VCaP (cell line): ENCODE results near the gene UBR1.

Experiments
- H3K27ac ChIP-seq: fragments of 450-650 bp; 2 replicates; pipeline ENCODE4 v1.5.1; 2017
- CTCF ChIP-seq: fragments of 450-650 bp; conservative IDR thresholded peaks from 2 replicates; pipeline ENCODE4 v1.5.1; 2017; ENCODE audit warnings: mild to moderate bottlenecking, moderate library complexity

The UBR1 gene

DNA sequence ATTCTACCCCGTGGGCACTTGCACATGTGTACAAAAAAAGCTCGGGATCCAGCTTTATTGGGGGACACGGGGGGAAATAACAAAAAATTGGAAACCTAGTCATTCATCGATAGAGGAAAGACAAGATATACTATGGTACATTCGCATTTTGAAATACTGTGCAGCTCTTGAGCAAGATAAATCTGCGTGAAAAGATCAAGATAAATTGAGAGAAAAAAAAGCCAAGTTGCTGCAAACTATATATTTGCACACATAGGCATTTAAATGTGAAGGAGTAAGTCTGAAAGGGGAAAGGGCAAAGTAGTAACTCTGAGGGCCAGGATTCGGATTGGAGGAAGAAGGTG, 620 bp upstream of the UBR1 start:
- H3K27ac ChIP-seq, result peak overlapping the region; percentile 83
- no peak for TF ChIP-seq CTCF

DNA sequence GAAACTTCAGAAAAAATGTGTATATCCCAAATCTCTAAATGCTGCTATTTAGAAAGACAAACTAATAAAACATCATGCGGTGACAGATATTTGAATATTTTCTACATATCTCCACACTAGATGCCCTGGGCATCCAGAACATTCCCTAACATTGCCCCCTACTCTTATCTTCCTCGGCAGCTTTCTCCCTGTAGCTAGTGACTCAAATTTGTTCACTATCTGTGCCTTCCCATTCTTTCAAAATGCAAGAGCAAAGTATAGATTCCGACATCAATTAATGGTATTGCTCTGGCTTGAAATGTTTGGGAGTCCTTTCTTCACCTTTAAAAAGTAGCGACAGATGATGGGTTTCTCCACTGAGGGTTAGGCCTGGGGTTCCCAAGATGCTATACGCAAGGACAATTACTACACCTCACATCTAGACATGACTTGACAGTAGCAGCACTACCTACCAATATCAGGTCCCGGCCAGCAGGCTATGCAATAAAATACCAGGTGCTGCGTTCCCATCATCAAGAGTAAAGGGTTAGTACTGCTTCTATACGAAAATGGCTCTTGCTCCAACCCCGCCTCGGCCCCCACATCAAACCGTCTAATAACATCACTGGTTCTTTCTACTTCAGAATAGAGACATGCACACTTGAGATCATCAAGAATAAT, 631 bp downstream of the UBR1 start:
- TF ChIP-seq CTCF, result no peak
- H3K27ac ChIP-seq, result peak overlapping the region; percentile 83

DNA sequence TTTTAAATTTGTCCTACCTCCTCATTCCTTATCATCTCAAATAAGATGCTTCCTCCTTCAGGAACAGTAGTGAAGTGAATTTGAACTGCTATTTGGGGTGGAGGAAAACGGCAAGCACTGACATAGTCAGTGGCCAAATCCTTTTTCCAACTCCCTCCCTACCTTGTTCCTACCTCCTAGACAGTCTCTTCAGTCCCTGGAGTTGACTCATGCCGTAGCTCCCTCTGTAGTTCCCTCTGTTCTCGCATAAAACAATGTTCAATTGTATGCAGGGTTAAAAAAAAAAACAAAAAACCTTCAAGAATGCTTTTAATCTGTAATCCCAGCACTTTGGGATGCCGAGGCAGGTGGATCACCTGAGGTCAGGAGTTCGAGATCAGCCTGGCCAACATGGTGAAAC, 1.4 kb downstream of the UBR1 start:
- TF ChIP-seq CTCF, result no peak
- H3K27ac ChIP-seq, result peak overlapping the region; percentile 83; the same call in 1 of the 2 replicates

DNA sequence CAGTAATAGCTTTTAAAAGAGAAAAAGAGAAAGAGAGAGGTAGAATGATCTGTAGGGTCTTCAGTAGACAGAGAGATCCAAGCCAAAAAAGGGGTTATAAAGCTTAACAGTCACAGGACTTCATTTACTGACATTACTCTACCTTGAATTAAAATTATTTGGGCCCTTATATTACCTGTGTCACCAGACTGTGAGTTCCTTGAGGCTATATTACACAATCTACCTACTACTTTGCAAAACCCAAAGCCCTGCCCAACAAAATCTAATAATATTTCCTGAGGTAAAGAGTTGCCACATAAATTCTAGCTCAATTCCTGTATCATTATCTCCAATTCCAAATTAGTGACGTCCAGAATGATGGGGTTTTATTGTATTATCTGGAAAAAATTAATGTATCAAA, 1.9 kb downstream of the UBR1 start:
- no peak for TF ChIP-seq CTCF
- H3K27ac ChIP-seq, result peak overlapping the region; percentile 83; the same call in 1 of the 2 replicates

GRCh38 chr15:43102187-43102586, 3.7 kb downstream of the UBR1 start:
- no peak for TF ChIP-seq CTCF
- no peak overlapping the region for H3K27ac ChIP-seq

GRCh38 chr15:43100971-43101370, 4.9 kb downstream of the UBR1 start:
- H3K27ac ChIP-seq, result no peak overlapping the region
- TF ChIP-seq CTCF, result no peak

DNA sequence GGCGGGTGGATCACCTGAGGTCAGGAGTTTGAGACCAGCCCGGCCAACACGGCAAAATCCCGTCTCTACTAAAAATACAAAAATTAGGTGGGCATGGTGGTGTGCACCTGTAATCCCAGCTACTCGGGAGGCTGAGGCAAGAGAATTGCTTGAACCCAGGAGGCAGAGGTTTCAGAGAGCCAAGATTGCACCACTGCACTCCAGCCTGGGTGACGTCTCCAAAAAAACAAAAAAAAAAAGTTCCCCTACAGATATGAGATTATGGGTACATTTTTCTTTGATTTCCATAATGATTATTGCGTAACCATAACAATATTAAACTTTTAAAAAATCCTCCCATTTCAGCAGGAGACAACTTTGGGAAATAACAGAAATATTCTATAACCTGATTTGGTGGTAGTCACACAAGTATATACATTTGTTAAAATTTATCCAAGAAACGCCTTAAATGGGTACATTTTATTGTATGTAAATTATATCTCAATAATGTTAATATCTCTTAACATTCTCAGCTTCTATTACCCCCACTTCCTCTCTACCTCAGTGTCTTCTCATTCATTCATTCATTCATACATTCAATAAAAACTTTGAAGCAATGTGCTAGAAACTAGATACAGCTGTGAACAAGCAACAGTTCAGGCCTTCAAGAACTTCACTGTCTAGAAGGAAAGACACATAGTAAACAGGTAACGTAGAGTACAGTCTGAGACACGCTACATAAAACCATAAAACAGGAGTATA, 6.6 kb downstream of the UBR1 start:
- no peak overlapping the region for H3K27ac ChIP-seq
- TF ChIP-seq CTCF, result no peak
